H1 (cell line): Measurements from ENCODE around the gene MIB1. TPM values are rescaled to one million over a fixed set of nuclear protein-coding genes. Genes with fewer than 3 reads are reported as not detected.
A peak's percentile ranks its signal among the peaks of the same experiment; 100 is the strongest.

Source experiments
- CTCF ChIA-PET: fragments of 300-600 bp; sonication (Branson Sonifier 250); formaldehyde crosslinking; loops from one replicate; lab custom pipeline; 2021; ENCODE audit not compliant: partially characterized antibody; lab: Charles Lee
- POLR2A ChIA-PET: fragments of 300-600 bp; sonication (Branson Sonifier 250); formaldehyde crosslinking; loops from one replicate; lab custom pipeline; 2021; ENCODE audit warnings: inconsistent platforms; ENCODE audit not compliant: partially characterized antibody; lab: Charles Lee
- DNase-seq, 2 experiments: peaks; one replicate each; pipeline versions ENCODE4 v3.0.0 to v3.0.0-alpha.2; 2010 to 2022; ENCODE audit warnings: low spot score in 2 of 2, low read depth in 1 of 2, mixed read lengths in 1 of 2
- FAIRE-seq: peaks from 2 replicates; lab custom pipeline; 2011; peaks lifted over from hg19 to GRCh38; lab: Jason Lieb, UNC
- H2AFZ ChIP-seq: 2 replicates; pipeline ENCODE4 v1.8.1; 2012; ENCODE audit warnings: low read length, inconsistent platforms
- H2AK5ac ChIP-seq: 2 replicates; pipeline ENCODE4 v1.6.1; 2013; ENCODE audit warnings: low read depth, low read length
- H2BK120ac ChIP-seq: replicated peaks from 2 replicates; pipeline ENCODE3; 2013; ENCODE audit warnings: low read depth, low read length, inconsistent platforms
- H2BK12ac ChIP-seq: 2 replicates; pipeline ENCODE4 v1.6.1; 2013; ENCODE audit warnings: low read depth, low read length
- H2BK15ac ChIP-seq: 2 replicates; pipeline ENCODE4 v1.6.1; 2013; ENCODE audit warnings: low read length
- H2BK20ac ChIP-seq: 2 replicates; pipeline ENCODE4 v1.6.1; 2013; ENCODE audit warnings: low read length
- H2BK5ac ChIP-seq: 2 replicates; pipeline ENCODE4 v1.6.1; 2013; ENCODE audit warnings: low read depth, low read length
- H3K14ac ChIP-seq: 2 replicates; pipeline ENCODE4 v1.6.1; 2013; ENCODE audit warnings: inconsistent platforms; ENCODE audit not compliant: insufficient read length
- H3K18ac ChIP-seq: 2 replicates; pipeline ENCODE4 v1.6.1; 2013; ENCODE audit warnings: low read length; ENCODE audit errors: extremely low read depth
- H3K23ac ChIP-seq: 2 replicates; pipeline ENCODE4 v1.6.1; 2013; ENCODE audit warnings: inconsistent platforms; ENCODE audit not compliant: insufficient read length
- H3K23me2 ChIP-seq: 2 replicates; pipeline ENCODE4 v1.6.1; 2013; ENCODE audit warnings: low read depth, low read length
- H3K27ac ChIP-seq: 2 replicates; pipeline ENCODE4 v1.6.1; 2011; ENCODE audit warnings: low read depth, low read length, inconsistent platforms
- H3K27me3 ChIP-seq, 4 experiments: replicated peaks in 1 of 4; 1 replicate in 1 of 4; 2 replicates in 3 of 4; pipeline versions ENCODE4 v1.6.1 to v1.8.1; 2011 to 2013; ENCODE audit warnings: low read length in 3 of 4, mild to moderate bottlenecking in 3 of 4, inconsistent platforms in 2 of 4, mixed read lengths in 2 of 4, moderate library complexity in 1 of 4; ENCODE audit not compliant: control insufficient read depth in 3 of 4, insufficient read depth in 3 of 4; ENCODE audit errors: extremely low read depth in 1 of 4
- H3K36me3 ChIP-seq, 4 experiments: 2 replicates each; pipeline versions ENCODE4 v1.6.1 to v1.8.1; 2011 to 2013; ENCODE audit warnings: mild to moderate bottlenecking in 4 of 4, low read length in 3 of 4, moderate library complexity in 2 of 4, control low read depth in 1 of 4, inconsistent platforms in 1 of 4; ENCODE audit not compliant: insufficient read depth in 4 of 4, control insufficient read depth in 2 of 4
- H3K4ac ChIP-seq: replicated peaks from 2 replicates; pipeline ENCODE3; 2013; ENCODE audit warnings: low read length, low read depth, mixed read lengths, inconsistent platforms; ENCODE audit not compliant: insufficient read length
- H3K4me1 ChIP-seq, 4 experiments: replicated peaks in 1 of 4; 1 replicate in 1 of 4; 2 replicates in 3 of 4; pipeline versions ENCODE4 v1.6.1 to v1.8.1; 2011 to 2013; ENCODE audit warnings: low read length in 3 of 4, inconsistent platforms in 2 of 4, mixed read lengths in 1 of 4; ENCODE audit not compliant: insufficient read depth in 4 of 4, control insufficient read depth in 3 of 4
- H3K4me2 ChIP-seq, 2 experiments: 2 replicates each; pipeline versions ENCODE4 v1.6.1 to v1.8.1; 2011 to 2013; ENCODE audit warnings: low read depth in 2 of 2, low read length in 2 of 2, control low read depth in 1 of 2, inconsistent platforms in 1 of 2, mild to moderate bottlenecking in 1 of 2; ENCODE audit not compliant: insufficient read depth in 1 of 2
- H3K4me3 ChIP-seq, 4 experiments: fragments of 200-600, 300-600 bp in 1 of 4; sonication (generic), shearing (Covaris generic), sonication (Bioruptor Twin) in 1 of 4; 2 replicates each; pipeline versions ENCODE4 v1.5.1 to v1.8.1; 2011 to 2016; ENCODE audit warnings: low read length in 4 of 4, low read depth in 3 of 4, control low read depth in 2 of 4, inconsistent platforms in 2 of 4, mild to moderate bottlenecking in 2 of 4, mixed read lengths in 1 of 4, moderate library complexity in 1 of 4; ENCODE audit not compliant: insufficient read depth in 2 of 4; ENCODE audit errors: extremely low read depth in 1 of 4
- H3K56ac ChIP-seq: replicated peaks from 2 replicates; pipeline ENCODE3; 2013; ENCODE audit warnings: low read depth, mild to moderate bottlenecking, mixed read lengths, low read length, inconsistent platforms; ENCODE audit not compliant: insufficient read length
- H3K79me1 ChIP-seq: 2 replicates; pipeline ENCODE4 v1.6.1; 2013; ENCODE audit warnings: low read depth, low read length, control low read depth
- H3K79me2 ChIP-seq, 2 experiments: 2 replicates each; pipeline versions ENCODE4 v1.6.1 to v1.8.1; 2012 to 2013; ENCODE audit warnings: low read length in 2 of 2, mild to moderate bottlenecking in 2 of 2, inconsistent platforms in 1 of 2; ENCODE audit not compliant: insufficient read depth in 2 of 2, control insufficient read depth in 1 of 2
- H3K9ac ChIP-seq, 4 experiments: replicated peaks in 1 of 4; 1 replicate in 1 of 4; 2 replicates in 3 of 4; pipeline versions ENCODE4 v1.6.1 to v1.8.1; 2011 to 2013; ENCODE audit warnings: low read depth in 3 of 4, low read length in 3 of 4, control low read depth in 2 of 4, mild to moderate bottlenecking in 2 of 4, moderate library complexity in 2 of 4, inconsistent platforms in 1 of 4; ENCODE audit errors: extremely low read depth in 1 of 4
- H3K9me3 ChIP-seq, 2 experiments: 2 replicates each; pipeline versions ENCODE4 v1.6.1 to v1.8.1; 2012 to 2013; ENCODE audit warnings: mild to moderate bottlenecking in 2 of 2, moderate library complexity in 2 of 2, control low read depth in 1 of 2, inconsistent platforms in 1 of 2, low read depth in 1 of 2, low read length in 1 of 2, mixed read lengths in 1 of 2; ENCODE audit not compliant: insufficient read depth in 2 of 2
- H4K20me1 ChIP-seq, 2 experiments: replicated peaks in 1 of 2; 2 replicates each; pipeline versions ENCODE3 to v1.8.1; 2011 to 2013; ENCODE audit warnings: inconsistent platforms in 2 of 2, low read length in 2 of 2, mild to moderate bottlenecking in 1 of 2; ENCODE audit not compliant: insufficient read depth in 2 of 2, control insufficient read depth in 1 of 2
- H4K5ac ChIP-seq: 2 replicates; pipeline ENCODE4 v1.6.1; 2013; ENCODE audit warnings: low read length, low read depth, mixed read lengths, inconsistent platforms; ENCODE audit not compliant: insufficient read length
- H4K8ac ChIP-seq: 2 replicates; pipeline ENCODE4 v1.8.0; 2013; ENCODE audit warnings: mild to moderate bottlenecking, moderate library complexity, low read length, inconsistent platforms; ENCODE audit not compliant: insufficient read depth; ENCODE audit errors: extremely low read depth
- H4K91ac ChIP-seq: replicated peaks from 2 replicates; pipeline ENCODE3; 2013; ENCODE audit warnings: low read length, mixed read lengths, inconsistent platforms; ENCODE audit not compliant: insufficient read length
- CTBP2 ChIP-seq: IDR thresholded peaks from 2 replicates; pipeline ENCODE4 v1.7.0; 2011; ENCODE audit warnings: borderline replicate concordance, mild to moderate bottlenecking, moderate library complexity, mixed read lengths, low read length; ENCODE audit not compliant: insufficient read depth, insufficient read length
- MAFK ChIP-seq: IDR thresholded peaks from 2 replicates; pipeline ENCODE4 v1.6.1; 2012; ENCODE audit warnings: low read depth, mild to moderate bottlenecking, improper control_type of control experiment, low read length
- NRF1 ChIP-seq: IDR thresholded peaks from 2 replicates; pipeline ENCODE4 v1.6.1; 2011; ENCODE audit warnings: mild to moderate bottlenecking, low read depth, low read length, improper control_type of control experiment
- WGBS, 2 experiments: shearing (Covaris generic) in 1 of 2; methylation state at CpG; one replicate each; pipeline versions ENCODE4 v1.1.6 to v1.1.7; 2013 to 2015; ENCODE audit warnings: low lambda C conversion rate in 2 of 2, mixed read lengths in 2 of 2, inconsistent platforms in 1 of 2, low coverage in 1 of 2, missing lambda C conversion rate in 1 of 2; ENCODE audit not compliant: insufficient replicate concordance in 2 of 2, insufficient coverage in 1 of 2, insufficient read length in 1 of 2; ENCODE audit errors: extremely low coverage in 1 of 2, missing lambda C conversion rate in 1 of 2; 5-methylcytosine and 5-hydroxymethylcytosine counted together
- polyA plus RNA-seq, 7 experiments: library from polyadenylated mRNA; depleted of rRNA in 3 of 7; stranded (reverse) in 5 of 7; unstranded in 2 of 7; fragments of >200 nt in 5 of 7; fragments of 200-250 nt in 2 of 7; gene quantifications; 1 replicate in 5 of 7; 2 replicates in 1 of 7; 4 replicates in 1 of 7; pipeline versions ENCODE4 v1.2.1 to v1.2.3, GENCODE V29; 2011 to 2013; ENCODE audit warnings: missing spikeins in 2 of 7, mixed read lengths in 2 of 7
- total RNA-seq: library from RNA; stranded (reverse); fragmentation: NEBNext Ultra II Directional; extraction: Animal tissue kit (Norgen Biotek cat#: 25700); gene quantifications from 2 replicates; pipeline ENCODE4 v1.2.1, GENCODE V29; 2021

MIB1 gene
- total and polyA plus RNA-seq, 2 of the 8 experiments (the other 6 are each of a cell fraction or from before 2014, with no cell fraction given) = 8.2 to 60.3 TPM

DNA sequence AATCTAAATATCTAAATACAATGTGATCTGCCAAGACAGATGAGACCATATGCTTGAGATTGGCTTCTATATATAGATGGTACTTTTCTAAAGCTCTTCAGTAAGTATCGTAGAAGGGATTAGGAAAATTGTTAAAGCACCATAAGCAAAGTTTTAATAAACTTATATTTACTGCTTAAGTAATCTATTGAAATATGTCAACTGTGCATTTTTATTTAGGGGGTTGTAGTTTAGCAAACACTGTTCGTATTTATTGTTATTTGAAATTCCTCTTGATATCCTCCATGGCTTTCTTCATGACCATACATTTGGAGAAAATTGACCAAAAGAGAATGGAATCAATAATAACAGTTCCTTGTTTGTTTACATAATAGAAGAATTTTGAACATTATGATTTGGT, 102.7 kb downstream of the MIB1 start:
- TF ChIP-seq NRF1 (no peak), CTBP2 (no peak), MAFK (0 out of 2 replicates have a peak, but pooled peaks have one; percentile 14)
- TF ChIP-seq, all 59 proteins: peak for 1
- Histone ChIP-seq H3K4me3 (no peak overlapping the region), H2AFZ (no peak overlapping the region), H2BK5ac (no peak overlapping the region), H3K14ac (no peak overlapping the region), H4K91ac (no peak overlapping the region), H2BK15ac (no peak overlapping the region), H3K4ac (no peak overlapping the region), H3K27ac (no peak overlapping the region), H2BK12ac (no peak overlapping the region), H4K8ac (no peak overlapping the region), H3K56ac (no peak overlapping the region), H3K9ac (no peak overlapping the region), H3K27me3 (no peaks in the 10 kb centered on the region), H2AK5ac (no peak overlapping the region), H3K4me2 (no peak overlapping the region), H3K79me1 (no peaks in the 10 kb centered on the region), H3K4me1 (no peaks in the 10 kb centered on the region), H3K18ac (no peak overlapping the region), H3K23ac (no peak overlapping the region), H3K9me3 (no peaks in the 10 kb centered on the region; a peak in 1 of 4 replicates), H3K36me3 (peaks cover 3 to 58% (median 26%) of the 10 kb centered on the region in 4 experiments; a peak in 7 of 8 replicates), H2BK120ac (no peak overlapping the region), H4K5ac (no peak overlapping the region), H3K79me2 (no peaks in the 10 kb centered on the region), H2BK20ac (no peak overlapping the region), H3K23me2 (no peaks in the 10 kb centered on the region), H4K20me1 (peaks cover 2% of the 10 kb centered on the region in 2 experiments)
- no peak for DNase-seq
- 90% methylated on average over 2 of the region's 2 CpGs; no CpG with 5 or more reads in 1 of the 2 experiments for WGBS, 2 experiments
- ChIA-PET CTCF (interaction anchor here (1.0 kb wide), 1 partner anchor 23 kb away, joined by 3 read pairs; no protein-coding TSS in a partner anchor), POLR2A (no interaction called here)
- FAIRE-seq = no peak
